CD14-positive monocyte (primary cell): ENCODE results near the gene TMEM132D. TPM values are rescaled to one million over a fixed set of nuclear protein-coding genes. Genes with fewer than 3 reads are reported as not detected.

Experiments
- DNase-seq, 3 donors: peaks; one replicate each; pipeline ENCODE4 v3.0.0-alpha.2; 2011 to 2022
- H2AFZ ChIP-seq: 2 replicates; pipeline ENCODE4 v1.6.0; 2012; ENCODE audit warnings: mild to moderate bottlenecking, low read depth, low read length, inconsistent platforms; ENCODE audit not compliant: insufficient read depth, poor library complexity, severe bottlenecking
- H3K27ac ChIP-seq, 2 donors: 1 replicate in 1 of 2; 2 replicates in 1 of 2; pipeline ENCODE4 v1.5.1; 2012 to 2013; ENCODE audit warnings: low read length in 2 of 2, control low read depth in 1 of 2, inconsistent platforms in 1 of 2, low read depth in 1 of 2, mild to moderate bottlenecking in 1 of 2
- H3K27me3 ChIP-seq, 2 donors: one replicate each; pipeline versions ENCODE4 v1.6.0 to v1.6.1; 2011 to 2013; ENCODE audit warnings: low read length in 2 of 2; ENCODE audit not compliant: control insufficient read depth in 2 of 2, insufficient read depth in 2 of 2
- H3K36me3 ChIP-seq, 2 donors: replicated peaks in 1 of 2; 1 replicate in 1 of 2; 2 replicates in 1 of 2; pipeline versions ENCODE4 v1.5.1 to v1.6.1; 2012 to 2013; ENCODE audit warnings: low read length in 2 of 2, control low read depth in 1 of 2, inconsistent platforms in 1 of 2, mild to moderate bottlenecking in 1 of 2; ENCODE audit not compliant: insufficient read depth in 2 of 2, control insufficient read depth in 1 of 2
- H3K4me1 ChIP-seq, 2 donors: 1 replicate in 1 of 2; 2 replicates in 1 of 2; pipeline versions ENCODE4 v1.5.1 to v1.6.1; 2012 to 2013; ENCODE audit warnings: low read length in 2 of 2, control low read depth in 1 of 2, inconsistent platforms in 1 of 2, mild to moderate bottlenecking in 1 of 2, moderate library complexity in 1 of 2; ENCODE audit not compliant: insufficient read depth in 2 of 2, control insufficient read depth in 1 of 2
- H3K4me2 ChIP-seq: replicated peaks from 2 replicates; pipeline ENCODE3; 2012; ENCODE audit warnings: low read length, moderate library complexity, mild to moderate bottlenecking; ENCODE audit not compliant: poor library complexity, severe bottlenecking; ENCODE audit errors: extremely low read depth
- H3K4me3 ChIP-seq, 3 experiments: fragments of 200-600 bp in 1 of 3; sonication (generic) in 1 of 3; replicated peaks in 1 of 3; 1 replicate in 2 of 3; 2 replicates in 1 of 3; pipeline ENCODE4 v1.5.1; 2011 to 2013; ENCODE audit warnings: low read length in 3 of 3, mild to moderate bottlenecking in 3 of 3, control low read depth in 2 of 3, low read depth in 2 of 3, inconsistent platforms in 1 of 3, moderate library complexity in 1 of 3
- H3K79me2 ChIP-seq: 2 replicates; pipeline ENCODE4 v1.6.0; 2012; ENCODE audit warnings: mild to moderate bottlenecking, control low read depth, inconsistent platforms, low read length, moderate library complexity; ENCODE audit not compliant: insufficient read depth
- H3K9ac ChIP-seq: 2 replicates; pipeline ENCODE4 v1.6.0; 2017; ENCODE audit warnings: low read length, mild to moderate bottlenecking; ENCODE audit not compliant: insufficient read depth, poor library complexity, severe bottlenecking
- H3K9me3 ChIP-seq, 2 donors: replicated peaks in 1 of 2; 1 replicate in 1 of 2; 2 replicates in 1 of 2; pipeline versions ENCODE4 v1.5.1 to v1.6.1; 2012 to 2013; ENCODE audit warnings: low read length in 2 of 2, control low read depth in 1 of 2; ENCODE audit not compliant: control insufficient read depth in 1 of 2, insufficient read depth in 1 of 2
- H4K20me1 ChIP-seq: 2 replicates; pipeline ENCODE4 v1.6.0; 2012; ENCODE audit warnings: mild to moderate bottlenecking, low read length, control low read depth, moderate library complexity; ENCODE audit not compliant: insufficient read depth
- H3K27ac Mint-ChIP-seq, 7 donors: one replicate each; pipeline ENCODE4 v1.8.0; 2020; ENCODE audit warnings: mild to moderate bottlenecking in 7 of 7, mixed read lengths in 7 of 7, moderate library complexity in 6 of 7, inconsistent platforms in 2 of 7
- H3K27me3 Mint-ChIP-seq, 3 donors: one replicate each; pipeline ENCODE4 v1.8.0; 2021 to 2022; ENCODE audit warnings: low read depth in 3 of 3, mild to moderate bottlenecking in 3 of 3, mixed read lengths in 3 of 3, moderate library complexity in 3 of 3, inconsistent platforms in 1 of 3
- H3K36me3 Mint-ChIP-seq, 2 donors: one replicate each; pipeline ENCODE4 v1.8.0; 2020; ENCODE audit warnings: mixed read lengths in 2 of 2, inconsistent platforms in 1 of 2, mild to moderate bottlenecking in 1 of 2
- H3K4me1 Mint-ChIP-seq: one replicate; pipeline ENCODE4 v1.8.0; 2020; ENCODE audit warnings: mild to moderate bottlenecking, mixed read lengths
- H3K4me3 Mint-ChIP-seq, 2 donors: one replicate each; pipeline ENCODE4 v1.8.0; 2020; ENCODE audit warnings: mild to moderate bottlenecking in 2 of 2, mixed read lengths in 2 of 2, moderate library complexity in 1 of 2
- H3K9me3 Mint-ChIP-seq, 7 donors: one replicate each; pipeline ENCODE4 v1.8.0; 2020 to 2022; ENCODE audit warnings: mixed read lengths in 7 of 7, mild to moderate bottlenecking in 6 of 7, moderate library complexity in 6 of 7, inconsistent platforms in 2 of 7
- WGBS: methylation state at CpG from one replicate; pipeline ENCODE4 v1.1.5; 2013; ENCODE audit warnings: missing lambda C conversion rate; ENCODE audit not compliant: insufficient coverage; 5-methylcytosine and 5-hydroxymethylcytosine counted together
- intact Hi-C, 2 donors: fragments of 100-400 bp; cut with micrococcal nuclease; formaldehyde crosslinking; loops; one replicate each; pipeline versions ENCODE4 v1.15.0 to v1.15.1; 2023
- polyA plus RNA-seq, 3 donors: library from polyadenylated mRNA; depleted of rRNA in 1 of 3; unstranded in 2 of 3; stranded (reverse) in 1 of 3; fragments of 300-500 nt in 2 of 3; fragments of >200 nt in 1 of 3; fragmentation: Illumina TruSeq in 2 of 3; gene quantifications; 1 replicate in 2 of 3; 2 replicates in 1 of 3; pipeline ENCODE4 v1.2.3, GENCODE V29; 2012 to 2021
- TF ChIP-seq, protein P1 (sequence below): fragments of 200-600 bp; IDR thresholded peaks from one replicate; pipeline ENCODE4 v1.8.0; 2022; ENCODE audit warnings: antibody characterized with exemption, mild to moderate bottlenecking

The TMEM132D gene
- polyA plus RNA-seq, 3 donors, result 0.04 TPM; not detected in 2

DNA sequence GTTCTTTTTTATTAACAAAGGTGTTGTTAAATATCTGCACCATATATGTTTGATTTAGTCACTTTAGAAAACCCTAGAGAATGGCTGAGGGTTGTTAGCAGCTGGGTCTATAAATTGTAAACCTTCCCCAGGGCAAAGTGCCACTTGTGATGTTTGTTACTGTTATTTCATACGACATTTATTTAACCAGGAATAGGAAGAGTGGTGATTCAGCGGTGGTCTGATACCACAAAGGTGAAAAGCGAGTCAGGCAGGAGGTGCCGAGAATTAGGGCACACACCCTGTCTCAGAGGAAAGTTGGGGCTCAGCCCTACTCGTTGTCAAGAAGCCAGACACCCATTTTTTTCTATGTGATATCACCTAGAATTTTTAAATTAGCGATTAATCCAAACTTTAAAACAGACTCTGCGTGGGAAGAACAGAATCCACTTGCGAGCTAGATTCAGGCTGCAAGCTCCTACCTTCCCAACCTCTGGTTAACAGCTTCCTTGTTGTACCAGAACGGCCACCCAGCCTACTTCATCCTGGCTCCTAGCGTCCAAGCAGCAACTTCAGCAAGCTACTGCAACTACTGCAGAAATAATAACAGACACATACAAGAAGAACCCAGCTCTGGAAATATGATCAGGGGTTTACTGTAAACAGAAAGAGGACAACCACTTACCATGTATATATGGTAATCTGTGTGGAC is 126.7 kb downstream of the TMEM132D start:
- Mint-ChIP-seq H3K27me3 (peaks cover 0 to 1% (median 0%) of the 10 kb centered on the region in 3 donors), H3K27ac (peak overlapping the region in 1 of 7 donors; percentile 12), H3K9me3 (peaks cover 0 to 5% (median 4%) of the 10 kb centered on the region in 7 donors), H3K4me1 (no peaks in the 10 kb centered on the region), H3K36me3 (no peaks in the 10 kb centered on the region), H3K4me3 (no peak overlapping the region)
- H3K79me2 ChIP-seq, result no peaks in the 10 kb centered on the region
- no peak for DNase-seq
- TF ChIP-seq, protein P1, sequence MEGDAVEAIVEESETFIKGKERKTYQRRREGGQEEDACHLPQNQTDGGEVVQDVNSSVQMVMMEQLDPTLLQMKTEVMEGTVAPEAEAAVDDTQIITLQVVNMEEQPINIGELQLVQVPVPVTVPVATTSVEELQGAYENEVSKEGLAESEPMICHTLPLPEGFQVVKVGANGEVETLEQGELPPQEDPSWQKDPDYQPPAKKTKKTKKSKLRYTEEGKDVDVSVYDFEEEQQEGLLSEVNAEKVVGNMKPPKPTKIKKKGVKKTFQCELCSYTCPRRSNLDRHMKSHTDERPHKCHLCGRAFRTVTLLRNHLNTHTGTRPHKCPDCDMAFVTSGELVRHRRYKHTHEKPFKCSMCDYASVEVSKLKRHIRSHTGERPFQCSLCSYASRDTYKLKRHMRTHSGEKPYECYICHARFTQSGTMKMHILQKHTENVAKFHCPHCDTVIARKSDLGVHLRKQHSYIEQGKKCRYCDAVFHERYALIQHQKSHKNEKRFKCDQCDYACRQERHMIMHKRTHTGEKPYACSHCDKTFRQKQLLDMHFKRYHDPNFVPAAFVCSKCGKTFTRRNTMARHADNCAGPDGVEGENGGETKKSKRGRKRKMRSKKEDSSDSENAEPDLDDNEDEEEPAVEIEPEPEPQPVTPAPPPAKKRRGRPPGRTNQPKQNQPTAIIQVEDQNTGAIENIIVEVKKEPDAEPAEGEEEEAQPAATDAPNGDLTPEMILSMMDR, result no peak
- no peaks in the 10 kb centered on the region for H3K36me3 ChIP-seq
- no peaks in the 10 kb centered on the region for H3K27me3 ChIP-seq
- no peaks in the 10 kb centered on the region for H4K20me1 ChIP-seq
- no peak overlapping the region for H3K4me3 ChIP-seq
- intact Hi-C loops, result no loop called here
- no peak overlapping the region for H2AFZ ChIP-seq
- H3K27ac ChIP-seq, result no peak overlapping the region
- WGBS, result 79% methylated on average over 9 of the region's 10 CpGs
- no peaks in the 10 kb centered on the region for H3K4me1 ChIP-seq
- no peak overlapping the region for H3K9ac ChIP-seq
- peaks cover 1 to 2% of the 10 kb centered on the region in 2 donors for H3K9me3 ChIP-seq
- H3K4me2 ChIP-seq, result no peak overlapping the region

DNA sequence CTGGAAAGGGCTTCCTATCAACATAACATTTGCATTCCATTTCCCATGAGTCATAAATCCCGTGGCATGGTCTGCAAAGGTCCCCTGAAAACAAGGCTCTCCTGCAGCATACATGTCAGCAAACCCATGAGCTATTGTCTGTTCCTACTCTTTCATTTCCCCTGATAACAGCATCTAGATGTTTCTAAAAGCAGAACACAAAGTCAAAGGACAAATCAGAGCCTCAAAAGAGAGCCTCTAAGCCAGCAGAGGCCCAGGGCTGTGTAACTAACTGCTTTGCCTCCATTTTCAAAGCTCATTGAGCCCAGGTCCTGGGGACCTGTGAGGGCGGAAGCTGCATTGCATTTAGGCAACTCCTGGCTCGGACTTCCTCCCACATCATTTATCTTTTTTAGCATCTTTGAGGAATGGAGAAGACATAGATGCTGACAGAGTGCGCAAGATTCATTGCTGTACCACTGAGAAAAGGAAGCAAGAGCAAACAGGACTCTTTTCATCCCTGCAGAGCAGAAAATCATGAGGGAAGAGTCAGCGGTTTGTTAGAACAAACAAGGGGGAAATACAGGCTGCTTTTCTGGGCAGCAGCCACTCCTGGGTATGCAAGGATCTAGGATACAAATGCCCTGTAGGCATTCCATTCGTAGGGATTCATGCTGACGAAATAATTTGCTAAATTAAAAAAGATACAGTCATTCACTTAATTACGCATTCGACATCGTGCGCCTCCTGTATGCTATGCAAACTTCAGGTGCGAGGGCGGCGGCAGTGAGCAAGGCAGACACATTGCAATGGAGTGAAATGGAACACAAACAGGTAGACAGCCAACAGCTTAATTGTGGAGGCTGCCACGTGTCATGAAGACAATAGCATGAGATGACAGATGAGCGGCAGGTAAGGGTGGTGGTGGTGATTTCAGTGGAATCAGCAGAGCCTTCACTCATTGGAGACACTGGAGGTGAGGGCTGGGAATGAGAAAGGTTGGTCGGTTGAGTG is 131.0 kb downstream of the TMEM132D start:
- DNase-seq, result no peak
- Histone ChIP-seq H4K20me1 (no peaks in the 10 kb centered on the region), H2AFZ (no peak overlapping the region), H3K27me3 (no peaks in the 10 kb centered on the region), H3K9ac (no peak overlapping the region), H3K4me1 (no peaks in the 10 kb centered on the region), H3K36me3 (no peaks in the 10 kb centered on the region), H3K4me2 (no peak overlapping the region), H3K4me3 (no peak overlapping the region), H3K9me3 (peaks cover 10 to 12% of the 10 kb centered on the region in 2 donors), H3K79me2 (no peaks in the 10 kb centered on the region), H3K27ac (no peak overlapping the region)
- 79% methylated on average over 13 of the region's 17 CpGs for WGBS
- peak overlapping the region in 1 of 7 donors; percentile 4 for H3K27ac Mint-ChIP-seq
- intact Hi-C loops, result no loop called here
- H3K9me3 Mint-ChIP-seq, result peaks cover 2 to 13% (median 4%) of the 10 kb centered on the region in 7 donors
- H3K27me3 Mint-ChIP-seq, result peaks cover 0 to 3% (median 0%) of the 10 kb centered on the region in 3 donors
- TF ChIP-seq, protein P1, result no peak
- H3K4me1 Mint-ChIP-seq, result no peaks in the 10 kb centered on the region
- H3K36me3 Mint-ChIP-seq, result no peaks in the 10 kb centered on the region
- H3K4me3 Mint-ChIP-seq, result no peak overlapping the region
